HG02973 (cell line): ENCODE results near the gene SULT2B1.

Experiments
- ATAC-seq: cut with Tn5 transposase; IDR thresholded peaks from one replicate; pipeline ENCODE4 v1.9.1; 2021; ENCODE audit warnings: moderate library complexity; ENCODE audit not compliant: unreplicated experiment

SULT2B1 gene

GRCh38 chr19:48598996-48599700, 47.2 kb downstream of the SULT2B1 start:
- no peak for ATAC-seq

DNA sequence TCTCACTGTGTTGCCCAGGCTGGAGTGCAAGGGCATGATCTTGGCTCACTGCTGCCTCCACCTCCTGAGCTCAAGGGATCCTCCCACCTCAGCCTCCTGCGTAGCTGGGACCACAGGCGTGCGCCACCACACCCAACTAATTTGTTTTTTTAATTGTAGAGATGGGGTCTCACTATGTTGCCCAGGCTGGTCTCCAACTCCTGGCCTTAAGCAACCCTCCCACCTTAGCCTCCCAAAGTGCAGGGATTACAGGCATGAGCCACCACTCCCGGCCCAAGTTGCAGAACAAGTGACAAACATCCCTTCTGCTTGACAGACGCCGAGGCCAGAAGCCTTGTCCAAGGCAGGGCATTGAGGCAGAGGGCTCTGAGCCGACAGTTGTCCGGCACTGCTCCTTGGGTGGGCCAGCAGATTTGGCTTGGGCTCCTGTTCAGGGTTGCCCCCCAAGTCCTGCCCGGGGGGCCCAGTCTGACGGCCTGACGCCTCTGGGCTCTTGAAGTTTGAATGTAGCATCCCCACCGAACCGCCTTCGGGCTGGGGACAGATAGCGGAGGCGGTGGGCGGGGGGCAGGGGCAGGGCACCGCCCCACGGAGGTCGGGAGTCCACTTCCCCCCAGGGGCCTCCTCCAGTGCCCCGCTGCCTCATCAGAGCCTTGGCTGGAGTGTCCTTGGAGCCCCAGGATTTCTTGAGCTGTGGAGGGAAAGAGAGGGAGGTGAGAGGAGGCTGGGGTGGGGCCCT, 48.9 kb downstream of the SULT2B1 start:
- no peak for ATAC-seq

DNA sequence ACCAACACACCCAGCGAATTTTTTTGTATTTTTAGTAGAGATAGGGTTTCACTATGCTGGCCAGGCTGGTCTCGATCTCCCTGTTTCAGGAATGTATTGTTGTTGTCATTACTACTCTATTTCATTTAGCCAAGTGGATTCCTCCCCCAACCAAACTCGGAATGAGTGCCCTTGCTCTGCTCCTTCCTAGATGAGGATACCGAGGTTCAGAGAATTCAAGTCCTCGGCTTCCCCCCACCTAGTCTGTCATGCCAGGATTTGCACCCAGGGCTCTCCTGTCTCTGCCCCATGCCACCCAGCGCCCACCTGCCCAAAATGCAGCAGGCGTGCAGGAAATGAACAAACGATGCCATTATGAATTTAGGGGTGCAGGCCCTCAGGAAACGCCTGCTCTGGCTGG, 51.0 kb downstream of the SULT2B1 start:
- ATAC-seq, result no peak

GRCh38 chr19:48603449-48603848, 51.5 kb downstream of the SULT2B1 start:
- no peak for ATAC-seq

GRCh38 chr19:48603850-48604249, 51.9 kb downstream of the SULT2B1 start:
- ATAC-seq, result no peak

GRCh38 chr19:48606463-48607358, 54.7 kb downstream of the SULT2B1 start, which contains the start of gene SPACA4:
Gene SPACA4 (plus strand): TSS chr19:48606742. CDS start chr19:48606979, 237 bp downstream.
- ATAC-seq, result no peak

DNA sequence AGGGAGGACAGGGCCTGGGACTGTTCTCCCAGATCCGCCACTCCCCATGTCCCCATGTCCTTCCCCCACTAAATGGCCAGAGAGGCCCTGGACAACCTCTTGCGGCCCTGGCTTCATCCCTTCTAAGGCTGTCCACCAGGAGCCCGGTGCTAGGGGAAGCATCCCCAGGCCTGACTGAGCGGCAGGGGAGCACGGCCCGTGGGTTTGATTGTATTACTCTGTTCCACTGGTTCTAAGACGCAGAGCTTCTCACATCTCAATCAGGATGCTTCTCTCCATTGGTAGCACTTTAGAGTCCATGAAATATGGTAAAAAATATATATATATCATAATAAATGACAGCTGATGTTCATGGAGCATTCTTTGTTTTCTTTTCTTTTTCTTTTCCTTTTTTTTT, 55.4 kb downstream of the SULT2B1 start:
- ATAC-seq, result no peak

GRCh38 chr19:48608798-48609263, 56.9 kb downstream of the SULT2B1 start:
- no peak for ATAC-seq

- no peak for ATAC-seq
These were observed 57.7 kb downstream of the SULT2B1 start for GRCh38 chr19:48609571-48610108.

- no peak for ATAC-seq
These were observed 59.9 kb downstream of the SULT2B1 start for GRCh38 chr19:48611872-48612271.

GRCh38 chr19:48613024-48613851, 61.3 kb downstream of the SULT2B1 start:
- no peak for ATAC-seq

GRCh38 chr19:48613852-48614435, 62.0 kb downstream of the SULT2B1 start:
- no peak for ATAC-seq

DNA sequence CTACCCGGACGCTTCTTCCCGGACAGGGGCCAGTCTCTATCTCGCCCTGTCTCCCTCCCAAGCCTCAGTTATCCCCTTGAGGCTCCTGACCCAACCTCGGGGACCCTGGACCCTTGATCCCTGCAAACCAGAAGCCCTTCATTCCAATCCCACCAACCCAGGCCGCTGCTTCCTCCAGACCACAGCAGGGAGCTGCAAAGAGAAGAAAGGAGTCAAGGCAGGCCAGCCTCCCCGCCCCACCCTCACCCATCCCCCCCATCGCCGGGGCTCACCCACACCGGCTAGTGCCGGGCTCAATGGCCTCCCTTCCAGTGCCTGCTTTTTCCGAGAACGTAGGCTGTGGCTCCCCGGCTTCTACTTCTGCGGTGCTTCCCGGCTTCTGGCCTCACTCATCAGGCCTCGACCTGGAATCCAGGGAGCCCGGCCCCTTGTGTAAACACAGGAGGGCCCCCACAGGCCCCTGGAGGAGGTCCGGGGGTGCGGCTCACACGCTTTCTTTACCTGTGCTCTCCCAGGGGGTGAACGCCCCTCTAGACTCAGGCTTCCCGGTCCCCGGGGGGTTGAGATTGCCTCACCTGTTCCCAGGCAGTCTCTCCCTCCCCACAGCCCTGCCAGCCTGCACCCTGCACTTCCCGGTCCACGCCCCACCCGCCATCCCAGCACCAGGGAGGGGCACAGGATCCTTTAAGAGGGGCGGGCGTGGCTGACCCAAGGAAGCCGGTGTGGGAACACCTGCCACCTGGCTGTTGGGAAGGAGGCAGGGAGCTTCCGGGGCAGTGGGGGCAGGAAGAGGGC, 62.7 kb downstream of the SULT2B1 start, which contains the start of gene FAM83E:
FAM83E (minus strand) TSS at position 641 of the 795 bp plus-strand sequence. CDS start 1,704 bp downstream, outside the sequence.
- ATAC-seq, result no peak

- ATAC-seq, result no peak
These were observed 63.5 kb downstream of the SULT2B1 start for GRCh38 chr19:48615231-48616040.

DNA sequence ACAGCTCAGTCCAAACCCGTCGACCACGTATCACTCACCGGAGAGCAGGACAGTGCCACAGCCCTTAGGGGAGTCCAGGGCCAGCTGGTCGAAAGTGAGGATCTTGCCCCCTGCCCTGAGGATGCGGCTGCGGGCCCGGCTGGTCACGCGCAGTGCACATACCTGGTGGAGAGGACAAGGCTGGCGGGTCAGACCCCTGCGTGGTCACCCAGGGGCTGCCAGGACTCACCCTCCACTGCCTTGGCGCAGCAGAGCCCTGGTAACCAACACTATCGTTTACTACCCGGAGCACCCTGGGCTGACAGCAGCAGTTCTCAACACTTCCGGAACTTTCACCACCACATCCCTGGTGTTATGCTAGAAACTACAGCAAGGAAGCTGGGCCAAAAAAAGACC, 64.1 kb downstream of the SULT2B1 start:
- no peak for ATAC-seq

GRCh38 chr19:48616491-48617056, 64.6 kb downstream of the SULT2B1 start:
- ATAC-seq, result no peak

DNA sequence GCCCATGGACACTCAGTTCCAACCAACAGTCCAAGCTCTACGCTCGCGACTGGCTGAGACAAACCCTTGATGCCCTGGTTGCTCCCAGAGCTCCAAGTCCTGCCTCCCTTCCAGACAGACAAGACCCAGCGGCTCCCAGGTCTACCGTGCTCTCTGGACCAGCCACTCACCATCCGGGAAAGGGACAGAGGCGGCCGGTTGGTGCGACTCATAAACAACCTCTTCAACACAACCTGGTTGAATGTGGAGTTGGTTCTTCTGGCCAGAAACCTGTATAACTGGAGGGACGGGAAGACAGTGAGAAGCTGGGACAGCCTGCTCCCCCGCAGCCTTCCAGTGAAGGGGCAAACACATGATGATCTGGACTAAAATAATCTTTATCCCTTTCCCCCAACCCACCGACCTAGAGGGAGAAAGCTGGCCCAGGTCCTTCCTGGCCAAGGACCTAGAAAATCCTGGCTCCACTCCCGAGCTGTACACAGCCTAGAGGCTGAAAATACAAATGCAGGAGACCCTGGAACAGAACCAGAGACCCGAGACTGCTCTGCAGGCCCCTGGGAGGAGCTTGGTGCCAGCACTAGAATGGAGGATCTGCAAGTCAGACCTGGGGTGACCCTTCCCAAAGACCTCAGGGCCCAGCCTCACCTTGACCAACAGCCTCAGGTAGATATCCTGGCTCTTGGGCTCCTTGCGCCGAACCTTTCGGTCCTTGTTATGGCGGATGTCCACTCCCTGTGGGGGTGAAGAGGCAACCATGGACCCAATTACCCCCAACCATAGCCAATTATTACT, 65.4 kb downstream of the SULT2B1 start:
- ATAC-seq, result no peak
